Kasumi-1 (cell line): ENCODE data around the gene SLC13A5.
"Not testable (repeated sequence)": the region's sequence is repeated elsewhere in the genome, so short reads cannot be mapped to it uniquely, and the experiment has no call there.

Experiments
- DNase-seq, 2 experiments: peaks; one replicate each; lab custom pipeline; 2025; lab: John Stamatoyannopoulos, UW

Gene SLC13A5

GRCh38 chr17:6713130-6713917 lies at the start of gene SLC13A5:
Gene SLC13A5 (minus strand): TSS chr17:6713369. CDS start chr17:6713333, 36 bp downstream.
- no peak for DNase-seq

GRCh38 chr17:6761779-6762178 lies 48.6 kb upstream of the SLC13A5 start:
- no peak for DNase-seq

- DNase-seq: no peak
Observed at GRCh38 chr17:6757747-6758146, 44.6 kb upstream of the SLC13A5 start.

- DNase-seq: no peak
Observed at GRCh38 chr17:6756425-6757031, 43.4 kb upstream of the SLC13A5 start.

- peak; percentile 4 to 7 for DNase-seq
Observed at GRCh38 chr17:6755731-6756184, 42.6 kb upstream of the SLC13A5 start, which contains the start of gene XAF1. Gene XAF1 (plus strand): TSS chr17:6756046. CDS start chr17:6756079, 33 bp downstream.

GRCh38 chr17:6755281-6755680 lies 42.1 kb upstream of the SLC13A5 start:
- DNase-seq: no peak

- no peak for DNase-seq
Observed at GRCh38 chr17:6753546-6753945, 40.4 kb upstream of the SLC13A5 start.

- peak; percentile 62 for DNase-seq
Observed at GRCh38 chr17:6753006-6753445, 39.9 kb upstream of the SLC13A5 start.

- DNase-seq: peak; percentile 59 to 62
Observed at GRCh38 chr17:6752068-6752909, 39.1 kb upstream of the SLC13A5 start.

GRCh38 chr17:6749519-6749918 lies 36.4 kb upstream of the SLC13A5 start:
- DNase-seq: peak in 1 of 2 experiments; percentile 2

GRCh38 chr17:6748617-6749016 lies 35.4 kb upstream of the SLC13A5 start:
- no peak for DNase-seq

GRCh38 chr17:6746665-6747064 lies 33.5 kb upstream of the SLC13A5 start:
- DNase-seq: not testable (repeated sequence)

- no peak for DNase-seq
Observed at GRCh38 chr17:6729531-6729930, 16.4 kb upstream of the SLC13A5 start.

- DNase-seq: no peak
Observed at GRCh38 chr17:6724009-6724408, 10.8 kb upstream of the SLC13A5 start.

- no peak for DNase-seq
Observed at GRCh38 chr17:6721744-6722143, 8.6 kb upstream of the SLC13A5 start.

GRCh38 chr17:6716736-6717135 lies 3.6 kb upstream of the SLC13A5 start:
- no peak for DNase-seq

GRCh38 chr17:6714315-6714874 lies 1.2 kb upstream of the SLC13A5 start:
- DNase-seq: no peak

- no peak for DNase-seq
Observed at GRCh38 chr17:6713918-6714271, 726 bp upstream of the SLC13A5 start.

GRCh38 chr17:6712854-6713129 lies 377 bp downstream of the SLC13A5 start:
- no peak for DNase-seq

GRCh38 chr17:6712058-6712853 lies 913 bp downstream of the SLC13A5 start:
- DNase-seq: peak; percentile 3 to 4

GRCh38 chr17:6711681-6712057 lies 1.5 kb downstream of the SLC13A5 start:
- DNase-seq: no peak
